HG03060 (cell line): Measurements from ENCODE around the gene SUSD4.

Experiments
- ATAC-seq: cut with Tn5 transposase; IDR thresholded peaks from one replicate; pipeline ENCODE4 v1.9.1; 2021; ENCODE audit warnings: low read depth, moderate number of reproducible peaks; ENCODE audit not compliant: unreplicated experiment

The SUSD4 gene

GRCh38 chr1:223217781-223218180 is 146.2 kb downstream of the SUSD4 start:
- no peak for ATAC-seq

DNA sequence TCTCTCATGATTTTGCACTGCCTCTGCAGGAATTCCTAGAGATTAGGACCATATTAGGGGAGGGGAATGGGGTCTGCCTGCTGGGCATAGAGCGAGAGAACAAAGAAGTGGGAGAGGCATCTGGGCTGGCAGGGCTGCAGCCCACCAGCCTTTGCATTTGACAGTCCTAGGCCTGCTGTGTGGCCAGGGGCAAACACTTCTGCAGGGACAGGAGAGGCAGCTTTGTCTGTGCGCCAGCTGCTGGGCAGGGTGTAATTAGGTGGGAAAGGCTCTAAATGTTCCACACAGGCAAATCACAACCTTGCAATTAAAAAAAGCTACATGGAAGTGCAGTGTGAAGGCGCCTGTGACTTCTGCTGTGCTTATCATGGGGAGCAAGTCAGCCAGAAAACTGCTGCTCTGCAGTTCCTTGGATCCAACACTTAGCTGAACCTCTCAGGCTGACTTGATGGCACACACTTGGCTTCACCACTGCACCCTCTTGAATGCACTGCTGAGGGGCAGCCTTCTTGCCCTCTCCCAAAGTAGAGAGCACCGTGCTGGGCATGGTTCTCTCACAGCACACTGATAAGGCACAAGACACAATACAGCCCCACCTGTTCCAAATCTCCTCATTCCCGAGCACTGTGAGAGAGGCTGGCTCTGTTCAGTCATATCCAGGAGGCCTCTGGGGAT is 147.3 kb downstream of the SUSD4 start:
- ATAC-seq: no peak

DNA sequence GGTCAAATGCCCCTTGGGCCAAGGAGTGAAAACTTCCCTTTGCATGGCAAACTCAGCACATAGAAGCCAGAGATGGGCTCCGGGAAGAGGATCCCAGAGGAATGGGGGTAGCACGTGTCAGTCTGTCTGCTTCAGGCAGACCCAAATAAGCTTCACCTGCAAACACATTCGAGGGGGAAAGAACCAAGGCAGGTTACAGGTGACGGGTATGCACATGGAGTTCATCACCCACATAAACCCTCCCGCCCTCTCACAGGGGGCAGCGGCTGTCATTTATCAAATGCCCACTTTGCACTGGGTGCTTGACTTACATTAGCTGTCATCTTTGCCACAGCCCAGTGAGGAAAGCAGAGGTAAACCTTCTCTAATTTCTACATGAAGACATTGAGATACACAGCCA is 147.9 kb downstream of the SUSD4 start:
- no peak for ATAC-seq

GRCh38 chr1:223215026-223215425 is 148.9 kb downstream of the SUSD4 start:
- ATAC-seq: no peak

DNA sequence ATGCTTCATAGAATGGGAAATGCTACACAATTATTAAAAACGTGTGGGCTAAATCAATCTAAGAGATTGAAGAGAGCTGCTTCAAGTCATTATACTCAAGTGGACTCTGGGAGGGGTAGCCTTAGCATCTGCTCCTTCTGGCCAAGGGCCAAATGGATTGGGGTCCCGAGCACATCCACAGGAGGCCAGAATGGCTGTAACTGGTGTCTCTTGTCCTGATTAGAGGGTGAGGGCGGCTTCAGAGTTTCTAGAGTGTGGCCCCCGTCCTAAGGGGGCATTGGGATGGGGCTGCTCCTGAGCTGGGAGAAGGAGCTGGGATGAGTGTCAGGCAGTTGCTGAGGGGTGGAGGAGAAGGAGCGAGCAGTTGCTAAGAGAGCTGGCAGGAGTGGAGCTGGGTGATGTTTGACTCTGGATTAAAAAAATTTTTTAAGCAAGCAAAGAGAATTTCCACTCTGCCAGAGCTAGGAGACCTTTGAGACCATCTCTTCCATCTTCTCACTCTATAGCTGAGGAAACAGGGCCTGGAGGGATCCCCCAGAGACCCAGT is 149.6 kb downstream of the SUSD4 start:
- ATAC-seq: no peak

- no peak for ATAC-seq
These were observed 151.5 kb downstream of the SUSD4 start for GRCh38 chr1:223212441-223212840.

DNA sequence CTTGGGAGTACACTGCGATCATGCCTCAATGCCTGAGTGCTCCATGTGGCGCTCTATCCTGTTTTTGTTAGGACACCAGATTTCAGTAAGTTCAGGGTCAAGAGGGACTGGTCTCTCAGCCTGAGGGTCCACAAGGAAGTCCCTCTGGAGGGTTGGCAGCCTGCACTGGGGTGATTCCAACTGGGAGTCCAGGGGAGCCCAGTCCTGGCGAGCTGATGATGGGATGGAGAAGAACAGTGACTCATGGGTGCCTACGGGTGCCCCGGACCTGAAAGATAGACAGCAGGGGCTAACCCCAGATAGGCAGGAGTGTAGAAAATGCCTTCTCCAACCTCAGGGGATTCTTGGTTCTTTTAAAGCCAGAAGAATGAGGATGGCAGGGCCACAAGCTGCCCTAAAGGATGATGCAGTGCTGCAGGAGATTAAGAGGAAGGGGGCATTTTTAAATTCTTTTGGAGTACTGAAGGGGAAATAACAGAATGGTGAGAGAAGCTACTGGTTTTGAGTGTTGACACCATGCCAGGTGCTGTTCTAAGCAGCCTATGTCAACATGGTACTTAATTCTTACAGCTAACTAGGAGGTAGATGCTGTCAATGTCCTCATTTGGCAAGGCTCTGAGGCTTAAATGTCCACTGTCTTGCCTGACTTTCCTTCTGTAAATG is 152.5 kb downstream of the SUSD4 start:
- ATAC-seq: no peak

DNA sequence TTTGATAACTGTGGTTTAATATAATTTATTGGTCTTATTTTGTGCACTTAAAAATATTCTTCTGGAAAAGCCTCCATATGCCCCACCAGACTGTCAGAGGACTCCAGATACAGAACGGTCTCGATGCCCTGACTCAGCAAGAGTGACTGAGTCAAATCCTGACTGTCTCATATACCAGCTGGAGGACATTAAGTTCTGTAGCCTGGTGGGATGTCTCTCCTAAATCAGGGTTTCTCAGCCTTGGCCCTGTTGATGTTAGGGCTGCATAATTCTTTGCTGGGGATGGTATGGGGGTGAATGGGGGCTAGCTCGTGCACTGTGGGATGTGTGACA is 153.2 kb downstream of the SUSD4 start:
- ATAC-seq: no peak

DNA sequence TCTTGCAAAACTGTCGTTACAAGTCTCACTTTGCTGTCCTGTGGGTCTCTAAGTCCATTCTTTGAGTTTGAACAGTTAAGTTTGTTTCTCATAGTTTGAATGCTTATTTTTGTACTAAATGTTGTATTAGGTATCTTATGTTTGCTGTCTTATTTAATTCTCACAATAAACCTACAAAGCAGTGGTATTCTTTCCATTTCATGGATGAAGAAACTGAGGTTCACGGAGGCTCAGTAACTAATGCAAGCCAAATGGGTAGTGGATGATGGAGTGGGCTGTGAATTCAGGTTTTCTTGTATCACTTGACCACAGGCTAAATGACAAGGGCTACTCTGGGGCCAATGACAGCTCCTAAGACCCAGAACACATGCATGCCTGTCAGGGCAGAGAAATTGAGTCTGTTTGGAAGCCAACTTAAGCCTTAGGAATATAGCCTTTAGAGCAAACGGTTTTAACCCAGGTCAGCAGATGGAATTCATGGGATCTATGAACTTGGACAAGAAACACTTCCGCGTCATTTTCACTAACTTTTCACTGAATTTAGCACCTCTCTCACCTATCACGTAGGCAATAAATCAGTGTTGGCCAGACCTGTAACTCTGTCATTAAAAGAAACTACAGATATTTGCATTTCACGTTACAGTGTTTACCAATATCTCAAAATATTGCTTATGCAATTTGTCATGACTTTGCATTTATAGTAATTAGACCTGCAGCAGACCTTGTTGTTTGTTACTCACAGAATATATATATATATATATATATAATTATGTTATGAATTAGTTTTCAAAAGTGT is 153.8 kb downstream of the SUSD4 start:
- no peak for ATAC-seq

- no peak for ATAC-seq
These were observed 154.6 kb downstream of the SUSD4 start for GRCh38 chr1:223209293-223209898.

- no peak for ATAC-seq
These were observed 155.6 kb downstream of the SUSD4 start for GRCh38 chr1:223208164-223209076.

DNA sequence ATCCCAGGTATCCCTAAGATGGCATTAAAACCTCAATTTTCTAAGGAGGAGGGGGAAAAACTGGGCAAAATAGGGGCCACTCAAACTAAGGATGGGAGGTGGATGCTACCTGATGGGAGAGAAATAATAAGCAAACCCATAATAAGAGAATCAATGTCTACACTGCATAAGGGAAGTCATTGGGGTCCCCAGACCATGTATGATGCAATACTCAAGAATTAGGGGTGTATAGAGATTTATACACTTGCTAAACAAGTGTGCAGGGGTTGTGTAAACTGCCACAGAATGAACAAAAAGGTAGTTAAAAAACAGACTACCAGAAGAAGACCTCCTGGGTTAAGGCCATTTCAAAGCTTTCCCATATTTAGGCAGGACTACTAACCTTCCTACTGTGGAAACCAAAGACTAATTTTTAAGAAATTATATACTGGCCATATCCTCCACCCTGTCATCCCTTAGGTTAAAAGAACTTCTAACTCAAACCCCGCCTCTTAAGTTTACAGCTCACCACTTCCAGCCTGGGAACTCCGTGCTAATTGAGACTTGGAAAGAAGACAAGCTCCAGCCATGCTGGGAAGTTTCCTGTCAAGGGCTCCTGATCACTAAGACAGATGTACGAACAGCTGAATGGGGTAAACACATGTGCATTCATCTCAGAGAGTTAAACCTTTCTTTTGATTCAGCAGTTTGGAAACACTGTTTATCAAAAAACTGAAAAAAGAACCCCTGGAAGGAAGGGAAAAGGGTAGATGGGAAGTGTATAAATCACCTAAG is 156.5 kb downstream of the SUSD4 start:
- ATAC-seq: no peak

DNA sequence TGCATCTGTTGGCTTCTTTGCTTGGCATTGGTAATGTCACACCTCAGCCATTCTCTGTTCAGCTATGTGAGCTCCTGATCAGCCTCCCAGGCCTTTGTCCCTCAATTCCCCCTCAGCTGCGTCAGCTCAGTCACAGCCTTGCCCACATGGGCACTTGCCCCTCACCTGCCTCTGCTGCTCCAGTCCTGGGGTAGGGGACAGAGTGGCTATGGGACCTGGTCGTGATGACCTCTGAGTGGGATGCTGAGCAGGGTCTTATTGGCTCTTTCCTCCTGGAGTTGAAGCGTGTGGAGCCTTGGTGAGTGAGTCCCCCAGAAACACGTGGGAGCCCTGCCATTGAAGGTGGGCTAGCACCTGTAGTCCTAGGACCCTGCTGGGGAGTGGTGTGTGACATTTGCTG is 159.6 kb downstream of the SUSD4 start:
- ATAC-seq: no peak

GRCh38 chr1:223203694-223204093 is 160.3 kb downstream of the SUSD4 start:
- no peak for ATAC-seq

DNA sequence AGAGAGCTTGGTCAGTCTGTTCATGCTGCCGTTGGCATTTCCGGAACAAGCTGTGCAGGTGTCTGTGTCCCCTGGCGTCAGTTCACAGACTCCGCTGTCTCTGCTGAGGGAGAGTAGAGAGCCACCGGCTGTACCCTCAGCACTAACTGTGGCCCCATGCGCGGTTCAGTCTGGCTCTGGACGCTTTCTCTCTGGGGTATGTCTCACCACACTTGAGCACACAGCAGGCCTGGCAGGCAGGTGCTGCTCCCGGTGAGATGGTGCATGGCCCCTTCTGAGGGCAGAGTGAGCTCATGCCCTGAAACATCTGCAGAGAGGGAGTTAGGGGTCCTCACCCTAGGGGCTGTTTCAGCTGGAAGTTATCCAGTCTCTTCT is 161.0 kb downstream of the SUSD4 start:
- ATAC-seq: no peak

GRCh38 chr1:223202376-223203033 is 161.5 kb downstream of the SUSD4 start:
- ATAC-seq: no peak

GRCh38 chr1:223201967-223202366 is 162.0 kb downstream of the SUSD4 start:
- no peak for ATAC-seq

GRCh38 chr1:223200903-223201302 is 163.1 kb downstream of the SUSD4 start:
- ATAC-seq: no peak
